HepG2 (cell line): Measurements from ENCODE around the gene KCTD15. TPM values are rescaled to one million over a fixed set of nuclear protein-coding genes. Genes with fewer than 3 reads are reported as not detected.

Source experiments
- CEBPG ChIP-seq: IDR thresholded peaks from 2 replicates; pipeline ENCODE4 v1.6.1; 2016
- ISX ChIP-seq: sonication (generic); formaldehyde crosslinking; conservative IDR thresholded peaks from 2 replicates; pipeline ENCODE4 v1.5.0; 2020; ENCODE audit warnings: missing genetic modification reagents
- KDM5B ChIP-seq: sonication (generic); formaldehyde crosslinking; IDR thresholded peaks from 2 replicates; pipeline ENCODE4 v1.4.0; 2020; ENCODE audit warnings: missing genetic modification reagents, mild to moderate bottlenecking, borderline replicate concordance
- KLF16 ChIP-seq, 2 experiments: sonication (generic) in 1 of 2; formaldehyde crosslinking in 1 of 2; IDR thresholded peaks; 2 replicates each; pipeline versions ENCODE4 v1.6.1 to v1.8.0; 2016 to 2023; ENCODE audit warnings: missing genetic modification reagents in 2 of 2, missing compliant biosample characterization in 1 of 2
- KLF6 ChIP-seq: IDR thresholded peaks from 2 replicates; pipeline ENCODE4 v1.8.0; 2016; ENCODE audit warnings: missing biosample characterization, missing genetic modification reagents
- KMT2A ChIP-seq: sonication (generic); formaldehyde crosslinking; IDR thresholded peaks from 2 replicates; pipeline ENCODE4 v1.4.0; 2020; ENCODE audit warnings: missing genetic modification reagents
- NKX3-1 ChIP-seq: sonication (generic); formaldehyde crosslinking; IDR thresholded peaks from 2 replicates; pipeline ENCODE4 v1.5.0; 2020; ENCODE audit warnings: missing genetic modification reagents
- SNAPC2 ChIP-seq: sonication (generic); formaldehyde crosslinking; IDR thresholded peaks from 2 replicates; pipeline ENCODE4 v1.8.1; 2022; ENCODE audit warnings: mild to moderate bottlenecking, missing genetic modification reagents
- SP1 ChIP-seq, 2 experiments: fragments of 450-650 bp in 1 of 2; sonication (generic) in 1 of 2; formaldehyde crosslinking in 1 of 2; IDR thresholded peaks; 2 replicates each; pipeline versions ENCODE4 v1.4.0 to v1.6.1; 2016 to 2020; ENCODE audit warnings: missing genetic modification reagents in 1 of 2
- ZFP41 ChIP-seq: sonication (generic); formaldehyde crosslinking; IDR thresholded peaks from 2 replicates; pipeline ENCODE4 v1.4.0; 2020; ENCODE audit warnings: mild to moderate bottlenecking, missing genetic modification reagents, borderline replicate concordance
- ZNF570 ChIP-seq: sonication (generic); formaldehyde crosslinking; IDR thresholded peaks from 2 replicates; pipeline ENCODE4 v1.4.0; 2020; ENCODE audit warnings: mild to moderate bottlenecking, missing genetic modification reagents, borderline replicate concordance
- ZNF841 ChIP-seq: sonication (generic); formaldehyde crosslinking; IDR thresholded peaks from 2 replicates; pipeline ENCODE4 v1.8.1; 2023; ENCODE audit warnings: missing genetic modification reagents, borderline replicate concordance
- polyA plus RNA-seq, 8 experiments: library from polyadenylated mRNA; depleted of rRNA in 3 of 8; stranded (reverse) in 7 of 8; unstranded in 1 of 8; fragments of >200 nt; fragmentation: Illumina TruSeq in 4 of 8; extraction: Trizol in 4 of 8; gene quantifications; 2 replicates each; pipeline versions ENCODE4 v1.2.1 to v1.2.3, GENCODE V29; 2011 to 2016; ENCODE audit warnings: low read depth in 4 of 8, missing spikeins in 1 of 8, mixed read lengths in 1 of 8; ENCODE audit not compliant: insufficient read depth in 1 of 8
- total RNA-seq, 5 experiments: library from RNA; depleted of rRNA; stranded (reverse); fragments of >200 nt; fragmentation: Illumina TruSeq; extraction: Trizol; gene quantifications; 2 replicates each; pipeline ENCODE4 v1.2.3, GENCODE V29; 2016; ENCODE audit warnings: low read depth in 1 of 5
- TF ChIP-seq, protein P1 (sequence below): IDR thresholded peaks from 2 replicates; pipeline ENCODE4 v1.6.1; 2016; ENCODE audit warnings: low read depth, borderline replicate concordance
- TF ChIP-seq, protein P2 (sequence below): sonication (generic); formaldehyde crosslinking; IDR thresholded peaks from 2 replicates; pipeline ENCODE4 v1.8.0; 2023; ENCODE audit warnings: mild to moderate bottlenecking, missing genetic modification reagents
- TF ChIP-seq, protein P3 (sequence below): sonication (generic); formaldehyde crosslinking; IDR thresholded peaks from 2 replicates; pipeline ENCODE4 v1.5.0; 2020; ENCODE audit warnings: mild to moderate bottlenecking, missing genetic modification reagents
- TF ChIP-seq, protein P4 (sequence below): sonication (generic); formaldehyde crosslinking; IDR thresholded peaks from one replicate; pipeline ENCODE4 v1.5.1; 2020; ENCODE audit warnings: mild to moderate bottlenecking, missing genetic modification reagents; ENCODE audit errors: not compliant biosample characterization
- TF ChIP-seq, protein P5 (sequence below): sonication (generic); formaldehyde crosslinking; IDR thresholded peaks from 2 replicates; pipeline ENCODE4 v1.5.0; 2020; ENCODE audit warnings: missing genetic modification reagents

The KCTD15 gene
- total and polyA plus RNA-seq, 2 of the 13 experiments (the other 11 are each of a cell fraction or from before 2014, with no cell fraction given), result 13.2 to 16.7 TPM

DNA sequence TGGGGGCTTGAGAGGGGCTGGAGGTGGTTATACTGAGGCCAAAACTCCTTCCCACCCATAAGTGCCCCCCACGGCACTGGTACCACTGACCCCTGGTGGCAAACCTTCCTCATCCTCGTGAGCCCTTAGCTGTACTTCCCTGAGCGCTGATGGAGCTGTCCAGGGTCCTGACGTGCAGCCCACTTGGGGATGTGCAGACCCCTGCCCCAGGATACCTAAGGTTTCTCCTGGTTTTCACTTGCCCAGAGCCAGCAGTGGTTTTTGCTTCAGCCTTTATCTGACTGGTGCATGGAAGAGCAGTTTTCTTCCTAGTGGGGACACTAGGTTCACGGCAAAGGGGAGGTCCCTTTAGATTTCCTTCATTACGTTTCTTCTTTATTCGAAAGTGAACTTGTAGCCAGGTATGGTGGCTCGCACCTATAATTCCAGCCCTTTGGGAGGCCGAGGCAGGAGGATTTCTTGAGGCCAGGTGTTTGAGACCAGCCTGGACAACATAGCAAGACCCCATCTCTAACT, 28.7 kb upstream of the KCTD15 start (continued):
- TF ChIP-seq KLF16 (CRISPR knock-in tag; IDR thresholded peaks at IDR 0.05), result peak in 1 of 2 experiments; percentile 66; a peak in 1 of 4 replicates
- TF ChIP-seq, protein P1, sequence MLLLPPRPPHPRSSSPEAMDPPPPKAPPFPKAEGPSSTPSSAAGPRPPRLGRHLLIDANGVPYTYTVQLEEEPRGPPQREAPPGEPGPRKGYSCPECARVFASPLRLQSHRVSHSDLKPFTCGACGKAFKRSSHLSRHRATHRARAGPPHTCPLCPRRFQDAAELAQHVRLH (CRISPR knock-in tag), result no peak
- TF ChIP-seq SNAPC2, result peak; percentile 60; the same call in 1 of the 2 replicates
- TF ChIP-seq, protein P2, sequence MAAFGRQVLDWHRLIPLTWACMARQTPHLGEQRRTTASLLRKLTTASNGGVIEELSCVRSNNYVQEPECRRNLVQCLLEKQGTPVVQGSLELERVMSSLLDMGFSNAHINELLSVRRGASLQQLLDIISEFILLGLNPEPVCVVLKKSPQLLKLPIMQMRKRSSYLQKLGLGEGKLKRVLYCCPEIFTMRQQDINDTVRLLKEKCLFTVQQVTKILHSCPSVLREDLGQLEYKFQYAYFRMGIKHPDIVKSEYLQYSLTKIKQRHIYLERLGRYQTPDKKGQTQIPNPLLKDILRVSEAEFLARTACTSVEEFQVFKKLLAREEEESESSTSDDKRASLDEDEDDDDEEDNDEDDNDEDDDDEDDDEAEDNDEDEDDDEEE (CRISPR knock-in tag), result peak; percentile 65; the same call in 1 of the 2 replicates
- no peak for TF ChIP-seq ISX
- TF ChIP-seq, protein P3, sequence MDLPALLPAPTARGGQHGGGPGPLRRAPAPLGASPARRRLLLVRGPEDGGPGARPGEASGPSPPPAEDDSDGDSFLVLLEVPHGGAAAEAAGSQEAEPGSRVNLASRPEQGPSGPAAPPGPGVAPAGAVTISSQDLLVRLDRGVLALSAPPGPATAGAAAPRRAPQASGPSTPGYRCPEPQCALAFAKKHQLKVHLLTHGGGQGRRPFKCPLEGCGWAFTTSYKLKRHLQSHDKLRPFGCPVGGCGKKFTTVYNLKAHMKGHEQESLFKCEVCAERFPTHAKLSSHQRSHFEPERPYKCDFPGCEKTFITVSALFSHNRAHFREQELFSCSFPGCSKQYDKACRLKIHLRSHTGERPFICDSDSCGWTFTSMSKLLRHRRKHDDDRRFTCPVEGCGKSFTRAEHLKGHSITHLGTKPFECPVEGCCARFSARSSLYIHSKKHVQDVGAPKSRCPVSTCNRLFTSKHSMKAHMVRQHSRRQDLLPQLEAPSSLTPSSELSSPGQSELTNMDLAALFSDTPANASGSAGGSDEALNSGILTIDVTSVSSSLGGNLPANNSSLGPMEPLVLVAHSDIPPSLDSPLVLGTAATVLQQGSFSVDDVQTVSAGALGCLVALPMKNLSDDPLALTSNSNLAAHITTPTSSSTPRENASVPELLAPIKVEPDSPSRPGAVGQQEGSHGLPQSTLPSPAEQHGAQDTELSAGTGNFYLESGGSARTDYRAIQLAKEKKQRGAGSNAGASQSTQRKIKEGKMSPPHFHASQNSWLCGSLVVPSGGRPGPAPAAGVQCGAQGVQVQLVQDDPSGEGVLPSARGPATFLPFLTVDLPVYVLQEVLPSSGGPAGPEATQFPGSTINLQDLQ (CRISPR knock-in tag), result no peak
- peak; percentile 53; the same call in 1 of the 2 replicates for TF ChIP-seq KLF6 (CRISPR knock-in tag)
- TF ChIP-seq, protein P4, sequence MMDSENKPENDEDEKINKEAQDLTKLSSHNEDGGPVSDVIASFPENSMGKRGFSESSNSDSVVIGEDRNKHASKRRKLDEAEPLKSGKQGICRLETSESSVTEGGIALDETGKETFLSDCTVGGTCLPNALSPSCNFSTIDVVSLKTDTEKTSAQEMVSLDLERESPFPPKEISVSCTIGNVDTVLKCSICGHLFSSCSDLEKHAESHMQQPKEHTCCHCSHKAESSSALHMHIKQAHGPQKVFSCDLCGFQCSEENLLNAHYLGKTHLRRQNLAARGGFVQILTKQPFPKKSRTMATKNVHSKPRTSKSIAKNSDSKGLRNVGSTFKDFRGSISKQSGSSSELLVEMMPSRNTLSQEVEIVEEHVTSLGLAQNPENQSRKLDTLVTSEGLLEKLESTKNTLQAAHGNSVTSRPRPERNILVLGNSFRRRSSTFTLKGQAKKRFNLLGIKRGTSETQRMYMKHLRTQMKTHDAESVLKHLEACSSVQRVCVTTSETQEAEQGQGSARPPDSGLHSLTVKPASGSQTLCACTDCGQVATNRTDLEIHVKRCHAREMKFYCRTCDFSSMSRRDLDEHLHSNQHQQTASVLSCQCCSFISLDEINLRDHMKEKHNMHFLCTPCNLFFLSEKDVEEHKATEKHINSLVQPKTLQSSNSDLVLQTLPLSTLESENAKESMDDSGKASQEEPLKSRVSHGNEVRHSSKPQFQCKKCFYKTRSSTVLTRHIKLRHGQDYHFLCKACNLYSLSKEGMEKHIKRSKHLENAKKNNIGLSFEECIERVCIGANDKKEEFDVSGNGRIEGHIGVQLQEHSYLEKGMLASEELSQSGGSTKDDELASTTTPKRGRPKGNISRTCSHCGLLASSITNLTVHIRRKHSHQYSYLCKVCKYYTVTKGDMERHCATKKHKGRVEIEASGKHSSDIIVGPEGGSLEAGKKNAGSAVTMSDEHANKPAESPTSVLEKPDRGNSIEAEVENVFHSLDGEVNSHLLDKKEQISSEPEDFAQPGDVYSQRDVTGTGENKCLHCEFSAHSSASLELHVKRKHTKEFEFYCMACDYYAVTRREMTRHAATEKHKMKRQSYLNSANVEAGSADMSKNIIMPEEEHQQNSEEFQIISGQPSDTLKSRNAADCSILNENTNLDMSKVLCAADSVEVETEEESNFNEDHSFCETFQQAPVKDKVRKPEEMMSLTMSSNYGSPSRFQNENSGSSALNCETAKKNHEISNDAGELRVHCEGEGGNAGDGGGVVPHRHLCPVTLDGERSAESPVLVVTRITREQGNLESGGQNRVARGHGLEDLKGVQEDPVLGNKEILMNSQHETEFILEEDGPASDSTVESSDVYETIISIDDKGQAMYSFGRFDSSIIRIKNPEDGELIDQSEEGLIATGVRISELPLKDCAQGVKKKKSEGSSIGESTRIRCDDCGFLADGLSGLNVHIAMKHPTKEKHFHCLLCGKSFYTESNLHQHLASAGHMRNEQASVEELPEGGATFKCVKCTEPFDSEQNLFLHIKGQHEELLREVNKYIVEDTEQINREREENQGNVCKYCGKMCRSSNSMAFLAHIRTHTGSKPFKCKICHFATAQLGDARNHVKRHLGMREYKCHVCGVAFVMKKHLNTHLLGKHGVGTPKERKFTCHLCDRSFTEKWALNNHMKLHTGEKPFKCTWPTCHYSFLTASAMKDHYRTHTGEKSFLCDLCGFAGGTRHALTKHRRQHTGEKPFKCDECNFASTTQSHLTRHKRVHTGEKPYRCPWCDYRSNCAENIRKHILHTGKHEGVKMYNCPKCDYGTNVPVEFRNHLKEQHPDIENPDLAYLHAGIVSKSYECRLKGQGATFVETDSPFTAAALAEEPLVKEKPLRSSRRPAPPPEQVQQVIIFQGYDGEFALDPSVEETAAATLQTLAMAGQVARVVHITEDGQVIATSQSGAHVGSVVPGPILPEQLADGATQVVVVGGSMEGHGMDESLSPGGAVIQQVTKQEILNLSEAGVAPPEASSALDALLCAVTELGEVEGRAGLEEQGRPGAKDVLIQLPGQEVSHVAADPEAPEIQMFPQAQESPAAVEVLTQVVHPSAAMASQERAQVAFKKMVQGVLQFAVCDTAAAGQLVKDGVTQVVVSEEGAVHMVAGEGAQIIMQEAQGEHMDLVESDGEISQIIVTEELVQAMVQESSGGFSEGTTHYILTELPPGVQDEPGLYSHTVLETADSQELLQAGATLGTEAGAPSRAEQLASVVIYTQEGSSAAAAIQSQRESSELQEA (CRISPR knock-in tag), result no peak
- no peak for TF ChIP-seq KMT2A
- peak; percentile 40; the same call in 1 of the 2 replicates for TF ChIP-seq ZNF570 (CRISPR knock-in tag)
- no peak for TF ChIP-seq CEBPG
- TF ChIP-seq ZNF841 (CRISPR knock-in tag), result no peak
- TF ChIP-seq NKX3-1 (CRISPR knock-in tag), result peak; percentile 80
- TF ChIP-seq KDM5B (CRISPR knock-in tag), result no peak; the same call in 1 of the 2 replicates
- TF ChIP-seq SP1 (IDR thresholded peaks at IDR 0.05), result no peak
- TF ChIP-seq SP1 (CRISPR knock-in tag; IDR thresholded peaks at IDR 0.05), result no peak
- TF ChIP-seq, protein P5, sequence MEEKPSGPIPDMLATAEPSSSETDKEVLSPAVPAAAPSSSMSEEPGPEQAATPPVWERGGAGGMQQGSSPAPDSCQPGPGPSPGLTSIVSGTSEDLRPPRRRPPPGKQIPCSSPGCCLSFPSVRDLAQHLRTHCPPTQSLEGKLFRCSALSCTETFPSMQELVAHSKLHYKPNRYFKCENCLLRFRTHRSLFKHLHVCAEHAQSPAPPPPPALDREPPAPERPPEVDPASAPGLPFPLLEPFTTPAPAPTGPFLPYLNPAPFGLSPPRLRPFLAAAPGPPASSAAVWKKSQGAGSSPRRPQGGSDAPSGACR (CRISPR knock-in tag), result no peak
- no peak for TF ChIP-seq ZFP41 (CRISPR knock-in tag)
